Thyroid gland (tissue), 4 donors: ENCODE data around the gene EFHD1. TPM values are rescaled to one million over a fixed set of nuclear protein-coding genes. Genes with fewer than 3 reads are reported as not detected.
A peak's percentile ranks its signal among the peaks of the same experiment; 100 is the strongest.

Experiments
- DNase-seq, 2 donors: peaks; one replicate each; pipeline ENCODE4 v3.0.0-alpha.2; 2019
- H3K27ac ChIP-seq, 3 donors: fragments of 200-600 bp; sonication (generic); 1 replicate in 2 of 3; 2 replicates in 1 of 3; pipeline ENCODE4 v1.5.1; 2016 to 2019; ENCODE audit warnings: mild to moderate bottlenecking in 1 of 3, moderate library complexity in 1 of 3
- H3K27me3 ChIP-seq: fragments of 200-600 bp; sonication (generic); one replicate; pipeline ENCODE4 v1.5.1; 2019
- H3K36me3 ChIP-seq, 2 donors: fragments of 200-600 bp; sonication (generic); one replicate each; pipeline ENCODE4 v1.5.1; 2016 to 2019
- H3K4me1 ChIP-seq, 2 donors: fragments of 200-600 bp; sonication (generic); one replicate each; pipeline ENCODE4 v1.5.1; 2017 to 2019
- H3K4me3 ChIP-seq, 3 donors: fragments of 200-600 bp; sonication (generic); replicated peaks in 1 of 3; 1 replicate in 2 of 3; 2 replicates in 1 of 3; pipeline ENCODE4 v1.5.1; 2016; ENCODE audit warnings: mild to moderate bottlenecking in 1 of 3
- H3K9me3 ChIP-seq: fragments of 200-600 bp; sonication (generic); one replicate; pipeline ENCODE4 v1.5.1; 2017
- POLR2A ChIP-seq, 2 donors: fragments of 450-650 bp; IDR thresholded peaks; one replicate each; pipeline ENCODE4 v1.6.1; 2017; ENCODE audit warnings: antibody characterized with exemption in 2 of 2, mild to moderate bottlenecking in 2 of 2, moderate library complexity in 1 of 2
- WGBS, 2 donors: methylation state at CpG; one replicate each; pipeline ENCODE4 v1.1.5; 2017; 5-methylcytosine and 5-hydroxymethylcytosine counted together
- intact Hi-C: fragments of 100-400 bp; cut with DNase I; formaldehyde crosslinking; loops from one replicate; pipeline ENCODE4 v1.15.1; 2023
- total RNA-seq, 4 donors: library from RNA; depleted of rRNA; stranded (reverse); fragments of >200 nt; gene quantifications; one replicate each; pipeline ENCODE4 v1.2.3, GENCODE V29; 2016
- TF ChIP-seq, protein P1 (sequence below), 6 experiments: fragments of 200-600 bp in 3 of 6; fragments of 450-650 bp in 3 of 6; sonication (generic) in 3 of 6; IDR thresholded peaks; one replicate each; pipeline ENCODE4 v1.5.1; 2016 to 2019; ENCODE audit warnings: antibody characterized with exemption in 6 of 6, mild to moderate bottlenecking in 2 of 6, inconsistent platforms in 1 of 6, moderate library complexity in 1 of 6

The EFHD1 gene
- total RNA-seq, 4 donors from 2014 or later, result 6.9 to 17.5 (median 14.8) TPM

DNA sequence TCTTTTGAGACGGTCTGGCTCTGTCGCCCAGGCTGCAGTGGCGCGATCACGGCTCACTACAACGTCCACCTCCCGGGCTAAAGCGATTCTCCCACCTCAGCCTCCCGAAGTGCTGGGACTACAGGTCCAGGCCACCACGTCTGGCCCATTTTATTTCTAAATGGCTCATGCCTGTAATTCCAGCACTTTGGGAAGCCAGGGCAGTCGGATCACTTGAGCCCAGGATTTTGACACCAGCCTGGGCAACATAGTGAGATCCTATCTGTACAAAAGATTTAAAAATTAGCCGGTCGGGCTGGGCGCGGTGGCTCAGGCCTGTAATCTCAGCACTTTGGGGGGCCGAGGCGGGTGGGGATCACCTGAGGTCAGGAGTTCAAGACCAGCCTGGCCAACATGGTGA is 26.4 kb upstream of the EFHD1 start:
- Histone ChIP-seq H3K4me3 (no peak overlapping the region), H3K4me1 (no peaks in the 10 kb centered on the region), H3K27me3 (no peaks in the 10 kb centered on the region), H3K27ac (no peak overlapping the region), H3K36me3 (no peaks in the 10 kb centered on the region), H3K9me3 (no peaks in the 10 kb centered on the region)
- no peak for DNase-seq
- WGBS, 2 donors, result 92 to 93% methylated on average over 17 of the region's 17 CpGs
- no peak for TF ChIP-seq POLR2A (IDR thresholded peaks at IDR 0.05)
- TF ChIP-seq, protein P1, sequence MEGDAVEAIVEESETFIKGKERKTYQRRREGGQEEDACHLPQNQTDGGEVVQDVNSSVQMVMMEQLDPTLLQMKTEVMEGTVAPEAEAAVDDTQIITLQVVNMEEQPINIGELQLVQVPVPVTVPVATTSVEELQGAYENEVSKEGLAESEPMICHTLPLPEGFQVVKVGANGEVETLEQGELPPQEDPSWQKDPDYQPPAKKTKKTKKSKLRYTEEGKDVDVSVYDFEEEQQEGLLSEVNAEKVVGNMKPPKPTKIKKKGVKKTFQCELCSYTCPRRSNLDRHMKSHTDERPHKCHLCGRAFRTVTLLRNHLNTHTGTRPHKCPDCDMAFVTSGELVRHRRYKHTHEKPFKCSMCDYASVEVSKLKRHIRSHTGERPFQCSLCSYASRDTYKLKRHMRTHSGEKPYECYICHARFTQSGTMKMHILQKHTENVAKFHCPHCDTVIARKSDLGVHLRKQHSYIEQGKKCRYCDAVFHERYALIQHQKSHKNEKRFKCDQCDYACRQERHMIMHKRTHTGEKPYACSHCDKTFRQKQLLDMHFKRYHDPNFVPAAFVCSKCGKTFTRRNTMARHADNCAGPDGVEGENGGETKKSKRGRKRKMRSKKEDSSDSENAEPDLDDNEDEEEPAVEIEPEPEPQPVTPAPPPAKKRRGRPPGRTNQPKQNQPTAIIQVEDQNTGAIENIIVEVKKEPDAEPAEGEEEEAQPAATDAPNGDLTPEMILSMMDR (IDR thresholded peaks at IDR 0.05), result no peak
- intact Hi-C loops, result loop anchor here (5.0 to 10.0 kb wide), 2 partner anchors 445 to 638 kb away; no protein-coding TSS in a partner anchor

DNA sequence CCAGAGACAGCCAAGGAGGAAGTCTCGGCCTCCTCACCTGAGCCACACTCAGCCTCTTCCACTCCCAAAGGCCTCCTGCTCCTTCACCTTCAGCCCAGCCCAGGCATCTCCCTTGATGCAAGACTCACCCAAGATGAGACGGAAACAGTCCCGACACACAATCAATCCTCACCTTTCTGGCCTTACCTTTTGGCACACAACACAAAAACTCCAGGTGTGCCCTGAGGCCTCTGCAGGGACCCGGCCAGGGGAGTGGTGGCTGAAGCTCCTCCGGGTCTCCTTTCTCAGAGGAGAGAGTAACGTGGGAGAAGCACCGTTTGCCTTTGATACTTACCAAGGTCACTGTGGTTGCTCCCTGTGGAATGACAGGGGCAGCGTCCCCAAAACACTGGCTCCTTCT is 23.8 kb upstream of the EFHD1 start:
- H3K36me3 ChIP-seq, result no peaks in the 10 kb centered on the region
- no peaks in the 10 kb centered on the region for H3K4me1 ChIP-seq
- no peaks in the 10 kb centered on the region for H3K9me3 ChIP-seq
- H3K27me3 ChIP-seq, result no peaks in the 10 kb centered on the region
- 87 to 91% methylated on average over 8 of the region's 8 CpGs for WGBS, 2 donors
- DNase-seq, result no peak
- TF ChIP-seq, protein P1 (IDR thresholded peaks at IDR 0.05), result no peak
- TF ChIP-seq POLR2A (IDR thresholded peaks at IDR 0.05), result no peak
- intact Hi-C loops, result loop anchor here (5.0 to 10.0 kb wide), 2 partner anchors 443 to 635 kb away; no protein-coding TSS in a partner anchor
- H3K27ac ChIP-seq, result no peak overlapping the region
- H3K4me3 ChIP-seq, result no peak overlapping the region

DNA sequence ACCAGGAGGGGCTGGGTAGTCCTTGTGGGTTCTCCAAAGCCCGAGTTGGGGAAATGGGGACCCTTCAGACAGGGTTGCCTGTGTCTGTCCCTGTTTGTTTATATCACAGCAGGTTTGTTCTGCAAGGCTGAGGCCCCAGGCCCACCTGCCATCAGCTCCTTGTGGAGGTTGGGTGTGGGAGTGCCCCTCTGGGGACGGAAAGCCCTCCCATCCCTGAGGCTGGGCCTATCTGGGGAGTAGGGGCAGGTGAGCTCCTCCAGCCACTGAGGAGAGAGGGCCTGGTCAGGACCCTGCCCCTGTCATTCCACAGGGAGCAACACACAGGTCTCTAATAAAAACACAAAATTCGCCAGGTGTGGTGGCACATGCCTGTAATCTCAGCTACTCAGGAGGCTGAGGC is 23.3 kb upstream of the EFHD1 start:
- WGBS, 2 donors, result 72 to 100% methylated on average over 2 to 3 of the region's 3 CpGs
- no peak overlapping the region for H3K4me3 ChIP-seq
- TF ChIP-seq, protein P1 (IDR thresholded peaks at IDR 0.05), result no peak
- no peak for TF ChIP-seq POLR2A (IDR thresholded peaks at IDR 0.05)
- no peak overlapping the region for H3K27ac ChIP-seq
- H3K4me1 ChIP-seq, result no peaks in the 10 kb centered on the region
- intact Hi-C loops, result no loop called here
- no peaks in the 10 kb centered on the region for H3K9me3 ChIP-seq
- no peak for DNase-seq
- no peaks in the 10 kb centered on the region for H3K27me3 ChIP-seq
- no peaks in the 10 kb centered on the region for H3K36me3 ChIP-seq

DNA sequence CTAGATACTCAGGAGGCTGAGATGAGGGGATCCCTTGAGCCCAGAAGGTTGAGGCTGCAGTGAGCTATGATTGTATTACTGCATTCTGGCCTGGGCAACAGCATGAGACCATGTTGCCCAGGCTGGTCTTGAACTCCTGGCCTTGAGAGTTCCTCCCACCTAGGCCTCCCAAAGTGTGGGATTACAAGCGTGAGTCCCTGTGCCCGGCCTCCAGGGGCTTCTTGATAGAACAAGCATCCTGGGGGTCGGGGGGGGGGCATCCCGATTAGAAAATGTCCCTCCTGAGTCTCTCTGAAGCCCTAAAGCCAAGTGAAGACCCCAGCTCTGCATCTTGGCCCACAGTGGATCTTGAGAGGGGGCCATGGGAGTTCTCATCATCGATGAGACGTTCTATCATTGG is 22.3 kb upstream of the EFHD1 start:
- TF ChIP-seq, protein P1 (IDR thresholded peaks at IDR 0.05), result no peak
- TF ChIP-seq POLR2A (IDR thresholded peaks at IDR 0.05), result no peak
- no peak for DNase-seq
- H3K36me3 ChIP-seq, result no peaks in the 10 kb centered on the region
- H3K27me3 ChIP-seq, result no peaks in the 10 kb centered on the region
- intact Hi-C loops, result no loop called here
- H3K27ac ChIP-seq, result no peak overlapping the region
- no peaks in the 10 kb centered on the region for H3K9me3 ChIP-seq
- no peaks in the 10 kb centered on the region for H3K4me1 ChIP-seq
- H3K4me3 ChIP-seq, result no peak overlapping the region
- WGBS, 2 donors, result 80 to 85% methylated on average over 4 to 5 of the region's 6 CpGs

DNA sequence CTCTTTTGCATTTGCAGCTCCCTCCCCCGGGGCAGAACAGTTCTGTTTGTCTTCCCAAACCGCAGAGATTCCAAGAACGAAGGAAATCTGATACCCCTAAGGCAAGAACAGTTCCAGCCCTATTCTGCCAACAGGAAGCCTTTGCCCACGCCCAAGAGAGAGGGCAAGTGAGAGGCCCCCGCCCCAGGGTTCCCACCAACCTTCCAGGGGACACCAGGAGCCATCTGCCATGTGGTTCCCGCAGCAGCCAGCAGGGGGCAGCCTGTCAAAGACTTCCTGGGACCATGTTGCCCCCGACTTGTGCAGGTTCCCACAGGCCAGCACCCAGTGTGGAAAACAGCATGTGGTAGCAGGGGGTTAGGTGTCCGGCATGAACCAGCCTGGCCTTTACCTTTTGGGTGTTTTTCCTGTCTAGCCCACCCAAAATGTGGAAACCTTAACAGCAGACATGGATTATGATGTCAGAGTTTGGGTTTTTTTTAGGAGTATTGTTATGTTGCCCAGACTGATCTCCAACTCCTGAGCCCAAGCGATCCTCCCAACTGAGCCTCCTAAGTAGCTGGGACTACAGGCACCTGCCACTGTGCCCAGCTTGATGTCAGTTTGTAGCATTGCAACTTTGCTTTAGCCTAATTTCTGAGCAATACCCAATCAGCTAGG is 21.7 kb upstream of the EFHD1 start:
- no peak overlapping the region for H3K27ac ChIP-seq
- TF ChIP-seq POLR2A (IDR thresholded peaks at IDR 0.05), result no peak
- TF ChIP-seq, protein P1 (IDR thresholded peaks at IDR 0.05), result peak; percentile 50 to 87 (median 68)
- no peaks in the 10 kb centered on the region for H3K27me3 ChIP-seq
- no peaks in the 10 kb centered on the region for H3K4me1 ChIP-seq
- WGBS, 2 donors, result 47 to 64% methylated on average over 5 to 7 of the region's 9 CpGs
- intact Hi-C loops, result no loop called here
- peak; percentile 55 to 65 for DNase-seq
- H3K9me3 ChIP-seq, result no peaks in the 10 kb centered on the region
- H3K36me3 ChIP-seq, result no peaks in the 10 kb centered on the region
- H3K4me3 ChIP-seq, result no peak overlapping the region
